ENCODE measurements around the gene VPS29.
"Not testable (repeated sequence)": the region's sequence is repeated elsewhere in the genome, so short reads cannot be mapped to it uniquely, and the experiment has no call there.

Gene VPS29

DNA sequence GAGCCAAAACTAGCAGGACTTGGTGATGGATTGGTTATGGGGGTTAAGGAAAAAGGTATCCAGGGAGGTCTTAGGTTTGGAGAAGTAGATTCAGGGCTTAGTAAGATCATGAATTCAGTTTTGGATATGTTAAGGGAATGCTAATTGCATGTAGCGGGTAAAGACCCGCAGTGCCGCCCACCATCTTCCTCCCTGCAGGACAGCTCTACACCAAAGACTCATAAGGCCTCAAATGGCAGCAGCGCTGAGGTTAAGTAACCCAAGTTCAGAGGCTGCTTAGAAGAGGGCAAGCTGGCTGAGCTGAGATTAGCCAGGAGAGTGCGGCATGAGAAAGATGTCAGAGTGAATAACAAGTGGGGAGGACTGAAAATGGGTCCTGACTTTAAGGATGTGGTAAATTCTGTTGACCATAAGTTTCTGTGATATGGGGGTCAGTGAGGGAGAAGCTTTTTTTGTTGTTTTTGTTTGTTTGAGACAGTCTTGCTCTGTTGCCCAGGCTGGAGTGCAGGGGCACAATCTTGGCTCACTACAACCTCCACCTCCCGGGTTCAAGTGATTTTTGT, 26.4 kb upstream of the VPS29 start:
- no peak for TF ChIP-seq CTCF (IDR thresholded peaks at IDR 0.05; ENCODE audit: insufficient read depth, low read depth, low read length, missing control alignments)
- no peak overlapping the region for H3K4me3 ChIP-seq (ENCODE audit: low read length)
- DNase-seq (ENCODE audit: low read depth), result no peak

GRCh38 chr12:110520876-110521712, 19.2 kb upstream of the VPS29 start:
- not testable (repeated sequence) for DNase-seq (ENCODE audit: low read depth); H3K4me3 ChIP-seq (ENCODE audit: low read length)

DNA sequence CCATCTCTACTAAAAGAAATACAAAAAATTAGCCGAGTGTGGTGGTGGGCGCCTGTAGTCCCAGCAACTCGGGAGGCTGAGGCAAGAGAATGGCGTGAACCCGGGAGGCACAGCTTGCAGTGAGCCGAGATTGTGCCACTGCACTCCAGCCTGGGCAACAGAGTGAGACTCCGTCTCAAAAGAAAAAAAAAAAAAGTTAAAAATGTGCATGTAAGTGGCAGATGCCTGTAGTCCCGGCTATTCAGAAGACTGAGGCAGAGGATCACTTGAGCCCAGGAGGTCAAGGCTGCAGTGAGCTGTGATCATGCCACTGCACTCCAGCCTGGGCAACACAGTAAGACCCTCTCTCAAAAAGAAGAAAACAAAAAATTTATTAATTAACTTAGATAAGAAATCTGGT, 16.1 kb upstream of the VPS29 start:
- DNase-seq (ENCODE audit: low read depth); H3K4me3 ChIP-seq (ENCODE audit: low read length): not testable (repeated sequence)

DNA sequence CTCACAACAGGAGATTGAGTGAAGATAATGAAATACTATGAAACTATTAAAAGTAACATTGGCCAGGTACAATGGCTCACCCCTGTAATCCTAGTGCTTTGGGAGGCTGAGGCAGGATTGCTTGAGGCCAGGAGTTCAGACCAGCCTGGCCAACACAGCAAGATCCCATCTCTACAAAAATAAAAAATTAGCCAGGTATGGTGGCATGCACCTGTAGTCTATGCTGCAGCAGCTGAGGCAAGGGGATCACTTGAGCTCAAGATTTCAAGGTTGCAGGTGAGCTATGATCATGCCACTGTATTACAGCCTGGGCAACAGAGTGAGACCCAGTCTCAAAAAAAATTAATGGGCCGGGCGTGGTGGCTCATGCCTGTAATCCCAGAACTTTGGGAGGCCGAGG, 15.1 kb upstream of the VPS29 start:
- H3K4me3 ChIP-seq (ENCODE audit: low read length), result no peak overlapping the region
- DNase-seq (ENCODE audit: low read depth), result no peak
- TF ChIP-seq CTCF (IDR thresholded peaks at IDR 0.05; ENCODE audit: insufficient read depth, low read depth, low read length, missing control alignments), result no peak

GRCh38 chr12:110514363-110514762, 12.5 kb upstream of the VPS29 start:
- no peak overlapping the region for H3K4me3 ChIP-seq (ENCODE audit: low read length)
- no peak for DNase-seq (ENCODE audit: low read depth)
- no peak for TF ChIP-seq CTCF (IDR thresholded peaks at IDR 0.05; ENCODE audit: insufficient read depth, low read depth, low read length, missing control alignments)

DNA sequence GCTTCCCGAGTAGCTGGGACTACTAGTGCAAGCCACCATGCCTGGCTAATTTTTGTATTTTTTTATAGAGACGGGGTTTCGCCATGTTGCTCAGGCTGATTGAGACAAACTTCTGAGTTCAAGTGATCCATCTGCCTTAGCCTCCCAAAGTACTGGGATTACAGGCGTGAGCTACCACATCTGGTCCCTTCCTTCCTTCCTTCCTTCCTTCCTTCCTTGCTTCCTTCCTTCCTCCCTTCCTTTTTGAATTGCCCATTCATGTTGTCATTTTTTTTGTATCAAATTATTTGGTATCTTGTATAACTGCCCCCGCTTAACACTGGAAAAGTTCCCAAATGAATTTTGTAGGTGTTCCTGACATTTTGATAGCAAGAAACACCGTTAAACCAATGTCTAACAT, 11.9 kb upstream of the VPS29 start:
- no peak for DNase-seq (ENCODE audit: low read depth)
- no peak overlapping the region for H3K4me3 ChIP-seq (ENCODE audit: low read length)
- no peak for TF ChIP-seq CTCF (IDR thresholded peaks at IDR 0.05; ENCODE audit: insufficient read depth, low read depth, low read length, missing control alignments)

GRCh38 chr12:110508071-110508586, 6.2 kb upstream of the VPS29 start:
- no peak overlapping the region for H3K4me3 ChIP-seq (ENCODE audit: low read length)
- no peak for TF ChIP-seq CTCF (IDR thresholded peaks at IDR 0.05; ENCODE audit: insufficient read depth, low read depth, low read length, missing control alignments)
- peak; percentile 4 for DNase-seq (ENCODE audit: low read depth)

DNA sequence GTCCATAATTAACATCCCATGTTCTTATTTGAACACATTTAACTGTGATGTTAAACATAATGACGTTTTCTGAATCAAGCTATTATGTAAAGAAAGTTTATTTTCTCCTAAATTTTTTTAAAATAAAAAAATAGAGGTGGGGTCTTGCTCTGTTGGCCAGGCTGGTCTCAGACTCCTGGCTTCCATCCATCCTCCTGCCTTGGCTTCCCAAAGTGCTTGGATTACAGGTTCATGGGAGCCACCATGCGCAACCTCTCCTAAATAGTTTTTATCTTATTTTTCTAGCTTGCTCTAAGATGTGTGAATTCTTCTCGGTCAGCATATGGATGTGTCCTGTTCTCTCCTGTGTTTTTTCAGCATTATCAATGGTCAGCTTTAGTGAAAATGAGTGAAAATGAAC, 3.4 kb upstream of the VPS29 start:
- no peak overlapping the region for H3K4me3 ChIP-seq (ENCODE audit: low read length)
- no peak for TF ChIP-seq CTCF (IDR thresholded peaks at IDR 0.05; ENCODE audit: insufficient read depth, low read depth, low read length, missing control alignments)
- DNase-seq (ENCODE audit: low read depth), result no peak

All from epithelial cell of esophagus (primary cell).